Measurements from ENCODE around the gene CREBBP.

CREBBP gene

GRCh38 chr16:3830625-3831254, 49.8 kb downstream of the CREBBP start:
- FAIRE-seq, result no peak
- no peak for DNase-seq (ENCODE audit: insufficient read length)
- TF ChIP-seq POLR2AphosphoS5 (IDR thresholded peaks at IDR 0.05; ENCODE audit: low read depth, low read length) (no peak), TAF1 (IDR thresholded peaks at IDR 0.05; ENCODE audit: borderline replicate concordance, low read depth, low read length) (no peak), POLR2A (IDR thresholded peaks at IDR 0.05; ENCODE audit: low read depth, low read length) (no peak)

GRCh38 chr16:3829631-3830536, 50.6 kb downstream of the CREBBP start:
- no peak for DNase-seq (ENCODE audit: insufficient read length)
- FAIRE-seq, result no peak
- TF ChIP-seq TAF1 (IDR thresholded peaks at IDR 0.05; ENCODE audit: borderline replicate concordance, low read depth, low read length), result no peak
- no peak for TF ChIP-seq POLR2A (IDR thresholded peaks at IDR 0.05; ENCODE audit: low read depth, low read length)
- no peak for TF ChIP-seq POLR2AphosphoS5 (IDR thresholded peaks at IDR 0.05; ENCODE audit: low read depth, low read length)

GRCh38 chr16:3825940-3826339, 54.6 kb downstream of the CREBBP start:
- FAIRE-seq (no peak), DNase-seq (ENCODE audit: insufficient read length) (no peak)
- TF ChIP-seq TAF1 (IDR thresholded peaks at IDR 0.05; ENCODE audit: borderline replicate concordance, low read depth, low read length), result no peak
- no peak for TF ChIP-seq POLR2A (IDR thresholded peaks at IDR 0.05; ENCODE audit: low read depth, low read length)
- TF ChIP-seq POLR2AphosphoS5 (IDR thresholded peaks at IDR 0.05; ENCODE audit: low read depth, low read length), result no peak

- DNase-seq (ENCODE audit: insufficient read length), result no peak
- no peak for FAIRE-seq
- TF ChIP-seq POLR2AphosphoS5 (IDR thresholded peaks at IDR 0.05; ENCODE audit: low read depth, low read length) (no peak), TAF1 (IDR thresholded peaks at IDR 0.05; ENCODE audit: borderline replicate concordance, low read depth, low read length) (no peak), POLR2A (IDR thresholded peaks at IDR 0.05; ENCODE audit: low read depth, low read length) (no peak)
Measured at GRCh38 chr16:3825103-3825502, 55.4 kb downstream of the CREBBP start.

GRCh38 chr16:3824121-3824795, 56.3 kb downstream of the CREBBP start:
- TF ChIP-seq POLR2A (IDR thresholded peaks at IDR 0.05; ENCODE audit: low read depth, low read length) (no peak), POLR2AphosphoS5 (IDR thresholded peaks at IDR 0.05; ENCODE audit: low read depth, low read length) (no peak), TAF1 (IDR thresholded peaks at IDR 0.05; ENCODE audit: borderline replicate concordance, low read depth, low read length) (no peak)
- FAIRE-seq, result no peak
- no peak for DNase-seq (ENCODE audit: insufficient read length)

- no peak for TF ChIP-seq TAF1 (IDR thresholded peaks at IDR 0.05; ENCODE audit: borderline replicate concordance, low read depth, low read length)
- TF ChIP-seq POLR2AphosphoS5 (IDR thresholded peaks at IDR 0.05; ENCODE audit: low read depth, low read length), result no peak
- TF ChIP-seq POLR2A (IDR thresholded peaks at IDR 0.05; ENCODE audit: low read depth, low read length), result no peak
- no peak for DNase-seq (ENCODE audit: insufficient read length)
- no peak for FAIRE-seq
Measured at GRCh38 chr16:3823427-3823826, 57.1 kb downstream of the CREBBP start.

DNA sequence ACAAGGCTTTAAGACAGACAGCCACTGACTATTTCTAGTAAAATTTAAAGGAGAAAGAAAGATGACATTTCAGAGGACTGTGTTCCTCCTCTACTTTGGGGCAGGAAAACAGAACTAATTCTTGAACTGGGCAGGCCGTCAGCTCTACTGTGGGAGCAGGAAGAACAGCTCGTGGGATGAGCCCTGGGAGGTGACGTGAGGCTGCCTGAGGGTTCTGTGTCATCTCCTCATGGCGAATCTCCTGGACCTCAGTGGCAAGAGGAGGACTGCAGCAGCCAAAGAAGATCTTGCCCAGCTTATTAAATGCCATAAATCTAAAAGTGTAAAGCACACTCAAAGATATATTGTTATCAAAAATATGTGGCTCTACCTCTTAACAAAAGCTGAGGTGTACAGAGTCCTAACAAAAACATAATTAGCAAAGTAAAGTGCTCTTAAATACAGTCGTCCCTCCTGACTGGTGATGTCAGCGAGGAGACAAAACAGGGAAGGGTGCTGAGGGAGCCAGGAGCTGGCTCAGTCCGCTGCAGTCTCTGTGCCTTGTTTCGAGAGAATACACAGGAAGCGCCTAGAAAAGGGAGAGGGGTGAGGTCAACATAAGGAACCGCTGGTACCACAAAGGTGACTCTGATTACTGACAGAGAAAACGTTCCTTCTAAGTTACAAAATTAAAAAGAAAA, 58.0 kb downstream of the CREBBP start:
- no peak for TF ChIP-seq TAF1 (IDR thresholded peaks at IDR 0.05; ENCODE audit: borderline replicate concordance, low read depth, low read length)
- TF ChIP-seq POLR2A (IDR thresholded peaks at IDR 0.05; ENCODE audit: low read depth, low read length), result no peak
- no peak for TF ChIP-seq POLR2AphosphoS5 (IDR thresholded peaks at IDR 0.05; ENCODE audit: low read depth, low read length)
- no peak for DNase-seq (ENCODE audit: insufficient read length)
- FAIRE-seq, result no peak

DNA sequence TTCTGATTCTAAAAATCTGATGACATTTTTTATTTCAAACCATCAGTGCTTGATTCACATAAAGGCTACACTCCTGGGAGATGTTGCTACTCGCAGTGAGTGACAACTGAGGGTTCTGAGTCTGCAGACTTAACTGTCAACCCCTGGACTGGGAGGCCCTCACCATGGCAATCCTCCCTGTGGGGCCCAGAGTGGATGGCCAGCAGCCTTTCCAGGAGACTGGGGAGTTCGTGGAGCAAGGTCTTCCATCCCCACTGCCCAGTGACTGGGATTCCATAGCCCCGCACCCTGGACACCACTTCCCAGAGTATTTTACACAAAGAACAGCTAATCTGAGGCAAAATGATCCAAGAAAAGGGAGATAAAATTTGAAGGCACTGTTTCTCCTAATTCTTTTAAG, 59.3 kb downstream of the CREBBP start:
- no peak for FAIRE-seq
- TF ChIP-seq TAF1 (IDR thresholded peaks at IDR 0.05; ENCODE audit: borderline replicate concordance, low read depth, low read length), result no peak
- no peak for TF ChIP-seq POLR2AphosphoS5 (IDR thresholded peaks at IDR 0.05; ENCODE audit: low read depth, low read length)
- TF ChIP-seq POLR2A (IDR thresholded peaks at IDR 0.05; ENCODE audit: low read depth, low read length), result no peak
- DNase-seq (ENCODE audit: insufficient read length), result no peak

DNA sequence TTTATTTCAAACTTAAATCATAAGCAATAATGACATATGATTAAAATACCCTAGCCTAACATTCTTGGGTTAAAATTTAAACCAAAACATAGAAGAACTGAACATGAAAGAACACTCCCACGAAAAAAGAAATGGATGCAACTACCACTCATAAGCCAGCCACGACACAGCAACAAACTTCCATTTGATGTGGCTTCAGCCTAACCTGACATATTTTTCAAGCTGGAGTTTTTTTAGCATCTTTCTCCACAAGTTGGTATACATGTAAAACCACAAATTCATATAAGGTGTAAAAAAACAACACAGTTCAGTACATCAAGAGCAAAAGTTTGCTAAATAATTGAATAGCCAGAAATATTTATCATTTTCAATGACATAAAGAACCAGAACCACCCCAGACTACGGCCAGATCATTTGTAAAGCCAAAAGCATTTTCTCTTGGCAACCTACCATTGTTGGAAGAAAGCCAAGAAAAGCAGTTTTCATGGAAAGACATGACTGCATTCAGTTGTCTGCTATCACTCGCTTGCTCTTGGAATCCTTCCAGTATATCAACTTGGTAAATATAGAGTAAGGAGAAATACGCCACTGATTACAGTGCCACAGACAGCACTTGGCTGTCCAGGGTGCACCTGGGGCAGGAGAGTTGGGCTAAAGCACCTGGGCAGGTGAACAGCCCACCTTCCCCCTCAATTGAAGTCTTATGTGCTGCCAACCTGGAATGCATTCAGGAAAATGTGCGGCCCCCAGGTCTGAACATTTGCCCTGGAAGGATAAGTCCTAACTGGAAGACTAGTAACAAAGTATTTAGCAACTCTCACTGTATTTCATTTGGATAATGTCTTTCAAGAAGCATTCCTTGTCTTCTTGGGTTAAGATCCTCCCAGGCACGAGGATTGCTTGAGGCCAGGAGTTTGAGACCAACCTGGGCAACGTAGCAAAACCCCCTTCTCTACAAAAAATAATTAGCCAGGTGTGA, 60.5 kb downstream of the CREBBP start:
- FAIRE-seq, result no peak
- no peak for TF ChIP-seq POLR2AphosphoS5 (IDR thresholded peaks at IDR 0.05; ENCODE audit: low read depth, low read length)
- no peak for TF ChIP-seq POLR2A (IDR thresholded peaks at IDR 0.05; ENCODE audit: low read depth, low read length)
- no peak for TF ChIP-seq TAF1 (IDR thresholded peaks at IDR 0.05; ENCODE audit: borderline replicate concordance, low read depth, low read length)
- DNase-seq (ENCODE audit: insufficient read length), result no peak

- TF ChIP-seq POLR2A (IDR thresholded peaks at IDR 0.05; ENCODE audit: low read depth, low read length) (no peak), TAF1 (IDR thresholded peaks at IDR 0.05; ENCODE audit: borderline replicate concordance, low read depth, low read length) (no peak), POLR2AphosphoS5 (IDR thresholded peaks at IDR 0.05; ENCODE audit: low read depth, low read length) (no peak)
- DNase-seq (ENCODE audit: insufficient read length) (no peak), FAIRE-seq (no peak)
Measured at GRCh38 chr16:3819175-3819527, 61.4 kb downstream of the CREBBP start.
